ENCODE data around the gene SLC37A3.
"Not testable (repeated sequence)": the region's sequence is repeated elsewhere in the genome, so short reads cannot be mapped to it uniquely, and the experiment has no call there.

SLC37A3 gene

GRCh38 chr7:140397784-140398750 is at the start of gene SLC37A3:
Gene SLC37A3, minus strand, starts transcription at chr7:140398530. Its CDS starts 16,004 bp downstream, at chr7:140382526.
- peak within 1 kb of the TSS; percentile 92 for H3K4me3 ChIP-seq (ENCODE audit: low read depth, low read length)
- DNase-seq (ENCODE audit: low read depth): no peak

GRCh38 chr7:140447841-140448240 is 49.5 kb upstream of the SLC37A3 start:
- DNase-seq (ENCODE audit: low read depth): no peak
- no peak overlapping the region for H3K4me3 ChIP-seq (ENCODE audit: low read depth, low read length)

GRCh38 chr7:140446467-140446866 is 48.1 kb upstream of the SLC37A3 start:
- no peak overlapping the region for H3K4me3 ChIP-seq (ENCODE audit: low read depth, low read length)

GRCh38 chr7:140441519-140441918 is 43.2 kb upstream of the SLC37A3 start:
- no peak for DNase-seq (ENCODE audit: low read depth)
- no peak overlapping the region for H3K4me3 ChIP-seq (ENCODE audit: low read depth, low read length)

More at GRCh38 chr7:140446467-140446866, 48.1 kb upstream of the SLC37A3 start:
- no peak for DNase-seq (ENCODE audit: low read depth)

- H3K4me3 ChIP-seq (ENCODE audit: low read depth, low read length): no peak overlapping the region
- DNase-seq (ENCODE audit: low read depth): no peak
Measured at GRCh38 chr7:140440593-140440992, 42.3 kb upstream of the SLC37A3 start.

GRCh38 chr7:140439359-140439758 is 41.0 kb upstream of the SLC37A3 start:
- DNase-seq (ENCODE audit: low read depth): no peak
- no peak overlapping the region for H3K4me3 ChIP-seq (ENCODE audit: low read depth, low read length)

- no peak overlapping the region for H3K4me3 ChIP-seq (ENCODE audit: low read depth, low read length)
- DNase-seq (ENCODE audit: low read depth): no peak
Measured at GRCh38 chr7:140435252-140435895, 37.0 kb upstream of the SLC37A3 start.

GRCh38 chr7:140433396-140433795 is 35.1 kb upstream of the SLC37A3 start:
- DNase-seq (ENCODE audit: low read depth): no peak
- no peak overlapping the region for H3K4me3 ChIP-seq (ENCODE audit: low read depth, low read length)

- no peak overlapping the region for H3K4me3 ChIP-seq (ENCODE audit: low read depth, low read length)
- DNase-seq (ENCODE audit: low read depth): no peak
Measured at GRCh38 chr7:140426130-140426529, 27.8 kb upstream of the SLC37A3 start.

- no peak for DNase-seq (ENCODE audit: low read depth)
- H3K4me3 ChIP-seq (ENCODE audit: low read depth, low read length): no peak overlapping the region
Measured at GRCh38 chr7:140425718-140426117, 27.4 kb upstream of the SLC37A3 start.

GRCh38 chr7:140423501-140423900 is 25.2 kb upstream of the SLC37A3 start:
- DNase-seq (ENCODE audit: low read depth): no peak
- H3K4me3 ChIP-seq (ENCODE audit: low read depth, low read length): no peak overlapping the region

- DNase-seq (ENCODE audit: low read depth): no peak
- no peak overlapping the region for H3K4me3 ChIP-seq (ENCODE audit: low read depth, low read length)
Measured at GRCh38 chr7:140421521-140421920, 23.2 kb upstream of the SLC37A3 start.

- DNase-seq (ENCODE audit: low read depth): no peak
- H3K4me3 ChIP-seq (ENCODE audit: low read depth, low read length): no peak overlapping the region
Measured at GRCh38 chr7:140418653-140419052, 20.3 kb upstream of the SLC37A3 start.

- not testable (repeated sequence) for H3K4me3 ChIP-seq (ENCODE audit: low read depth, low read length); DNase-seq (ENCODE audit: low read depth)
Measured at GRCh38 chr7:140418156-140418472, 19.8 kb upstream of the SLC37A3 start.

- no peak overlapping the region for H3K4me3 ChIP-seq (ENCODE audit: low read depth, low read length)
- no peak for DNase-seq (ENCODE audit: low read depth)
Measured at GRCh38 chr7:140417456-140418155, 19.3 kb upstream of the SLC37A3 start.

- DNase-seq (ENCODE audit: low read depth): no peak
- H3K4me3 ChIP-seq (ENCODE audit: low read depth, low read length): no peak overlapping the region
Measured at GRCh38 chr7:140416560-140416959, 18.2 kb upstream of the SLC37A3 start.

GRCh38 chr7:140415816-140416215 is 17.5 kb upstream of the SLC37A3 start:
- not testable (repeated sequence) for H3K4me3 ChIP-seq (ENCODE audit: low read depth, low read length); DNase-seq (ENCODE audit: low read depth)

GRCh38 chr7:140415361-140415760 is 17.0 kb upstream of the SLC37A3 start:
- DNase-seq (ENCODE audit: low read depth): no peak
- H3K4me3 ChIP-seq (ENCODE audit: low read depth, low read length): no peak overlapping the region

- no peak overlapping the region for H3K4me3 ChIP-seq (ENCODE audit: low read depth, low read length)
- no peak for DNase-seq (ENCODE audit: low read depth)
Measured at GRCh38 chr7:140404565-140405065, 6.3 kb upstream of the SLC37A3 start.
